ENCODE data around the gene PRG3.
A peak's percentile ranks its signal among the peaks of the same experiment; 100 is the strongest.
"Not testable (repeated sequence)": the region's sequence is repeated elsewhere in the genome, so short reads cannot be mapped to it uniquely, and the experiment has no call there.

Gene PRG3

GRCh38 chr11:57343825-57344224 is 37.1 kb downstream of the PRG3 start:
- TF ChIP-seq CTCF (IDR thresholded peaks at IDR 0.05; ENCODE audit: unreplicated experiment in 3 of 3) = no peak
- Mint-ChIP-seq H3K27ac (peak overlapping the region; percentile 43 to 44 (median 44)), H3K4me1 (peaks cover 59% of the 10 kb centered on the region), H3K36me3 (ENCODE audit: low read depth) (no peaks in the 10 kb centered on the region), H3K9me3 (no peaks in the 10 kb centered on the region), H3K27me3 (ENCODE audit: low read depth) (no peaks in the 10 kb centered on the region), H3K4me3 (no peak overlapping the region)

- TF ChIP-seq CTCF (IDR thresholded peaks at IDR 0.05; ENCODE audit: unreplicated experiment in 3 of 3) = no peak
- Mint-ChIP-seq H3K4me1 (peaks cover 61% of the 10 kb centered on the region), H3K9me3 (no peaks in the 10 kb centered on the region), H3K36me3 (ENCODE audit: low read depth) (no peaks in the 10 kb centered on the region), H3K27me3 (ENCODE audit: low read depth) (no peaks in the 10 kb centered on the region), H3K4me3 (peak overlapping the region in 1 of 3 experiments; percentile 32), H3K27ac (peak overlapping the region in 2 of 3 experiments; percentile 33 to 47)
Measured at GRCh38 chr11:57342702-57343101, 38.2 kb downstream of the PRG3 start.

- Mint-ChIP-seq H3K27ac (peak overlapping the region in 1 of 3 experiments; percentile 69), H3K27me3 (ENCODE audit: low read depth) (no peaks in the 10 kb centered on the region), H3K4me3 (no peak overlapping the region), H3K36me3 (ENCODE audit: low read depth) (no peaks in the 10 kb centered on the region), H3K4me1 (peaks cover 62% of the 10 kb centered on the region), H3K9me3 (no peaks in the 10 kb centered on the region)
- no peak for TF ChIP-seq CTCF (IDR thresholded peaks at IDR 0.05; ENCODE audit: unreplicated experiment in 3 of 3)
Measured at GRCh38 chr11:57341250-57341808, 39.6 kb downstream of the PRG3 start.

- H3K27me3 Mint-ChIP-seq (ENCODE audit: low read depth) = no peaks in the 10 kb centered on the region
- H3K4me3 Mint-ChIP-seq = peak overlapping the region; percentile 31 to 64 (median 60)
- peaks cover 64% of the 10 kb centered on the region for H3K4me1 Mint-ChIP-seq
Measured at GRCh38 chr11:57340039-57340615, 40.8 kb downstream of the PRG3 start.

GRCh38 chr11:57339328-57339727 is 41.6 kb downstream of the PRG3 start:
- Mint-ChIP-seq H3K4me3 (peak overlapping the region in 2 of 3 experiments; percentile 65 to 71), H3K27ac (peak overlapping the region; percentile 69 to 88 (median 80)), H3K36me3 (ENCODE audit: low read depth) (peaks cover under 1% of the 10 kb centered on the region), H3K9me3 (no peaks in the 10 kb centered on the region), H3K4me1 (peaks cover 72% of the 10 kb centered on the region), H3K27me3 (ENCODE audit: low read depth) (no peaks in the 10 kb centered on the region)
- TF ChIP-seq CTCF (IDR thresholded peaks at IDR 0.05; ENCODE audit: unreplicated experiment in 3 of 3) = no peak

More at GRCh38 chr11:57340039-57340615, 40.8 kb downstream of the PRG3 start:
- Mint-ChIP-seq H3K9me3 (no peaks in the 10 kb centered on the region), H3K36me3 (ENCODE audit: low read depth) (no peaks in the 10 kb centered on the region), H3K27ac (peak overlapping the region; percentile 69 to 88 (median 80))
- TF ChIP-seq CTCF (IDR thresholded peaks at IDR 0.05; ENCODE audit: unreplicated experiment in 3 of 3) = peak in 1 of 3 experiments; percentile 27

- Mint-ChIP-seq H3K4me3 (peak within 1 kb of the TSS; percentile 33 to 79 (median 71)), H3K36me3 (ENCODE audit: low read depth) (peaks cover 8% of the 10 kb centered on the region), H3K9me3 (no peaks in the 10 kb centered on the region), H3K27me3 (ENCODE audit: low read depth) (no peaks in the 10 kb centered on the region), H3K4me1 (peaks cover 71% of the 10 kb centered on the region), H3K27ac (peak within 1 kb of the TSS; percentile 80 to 90 (median 89))
- no peak for TF ChIP-seq CTCF (IDR thresholded peaks at IDR 0.05; ENCODE audit: unreplicated experiment in 3 of 3)
Measured at GRCh38 chr11:57338142-57338541, 42.8 kb downstream of the PRG3 start, which contains the start of gene P2RX3. P2RX3 (plus strand) TSS chr11:57338352; CDS start chr11:57338551, 199 bp downstream.

- Mint-ChIP-seq H3K27ac (peak overlapping the region; percentile 96 to 99 (median 98)), H3K36me3 (ENCODE audit: low read depth) (peaks cover 19% of the 10 kb centered on the region), H3K4me3 (peak overlapping the region; percentile 87 to 91 (median 91)), H3K4me1 (peaks cover 65% of the 10 kb centered on the region)
- not testable (repeated sequence) for H3K27me3 Mint-ChIP-seq (ENCODE audit: low read depth); H3K9me3 Mint-ChIP-seq
Measured at GRCh38 chr11:57336856-57337255, 44.1 kb downstream of the PRG3 start.

Measured in nephron (organoid).